NCI-H1417 treated with DMSO at 0.1 percent for 48 hours (cell line): ENCODE data around the gene BLVRA.

Experiments used
- DNase-seq: peaks from one replicate; lab custom pipeline; 2025; lab: John Stamatoyannopoulos, UW

The BLVRA gene

GRCh38 chr7:43750016-43750887, 8.2 kb upstream of the BLVRA start:
- DNase-seq = no peak

GRCh38 chr7:43752411-43752810, 6.1 kb upstream of the BLVRA start:
- DNase-seq = no peak

- DNase-seq = no peak
These were observed 5.1 kb upstream of the BLVRA start for GRCh38 chr7:43753271-43753810.

GRCh38 chr7:43753843-43754242, 4.6 kb upstream of the BLVRA start:
- no peak for DNase-seq

- DNase-seq = no peak
These were observed 3.9 kb upstream of the BLVRA start for GRCh38 chr7:43754596-43754995.

GRCh38 chr7:43756368-43757072, 2.0 kb upstream of the BLVRA start:
- DNase-seq = no peak

- no peak for DNase-seq
These were observed 1.3 kb upstream of the BLVRA start for GRCh38 chr7:43757073-43757720.

- no peak for DNase-seq
These were observed 573 bp downstream of the BLVRA start for GRCh38 chr7:43758822-43759683.

GRCh38 chr7:43760861-43761260, 2.4 kb downstream of the BLVRA start:
- no peak for DNase-seq

- DNase-seq = no peak
These were observed 2.9 kb downstream of the BLVRA start for GRCh38 chr7:43761382-43761781.

GRCh38 chr7:43761938-43762692, 3.6 kb downstream of the BLVRA start:
- DNase-seq = no peak

- DNase-seq = no peak
These were observed 4.7 kb downstream of the BLVRA start for GRCh38 chr7:43763183-43763582.

GRCh38 chr7:43764039-43764761, 5.7 kb downstream of the BLVRA start:
- DNase-seq = no peak

- DNase-seq = no peak
These were observed 6.5 kb downstream of the BLVRA start for GRCh38 chr7:43764807-43765491.

- DNase-seq = no peak
These were observed 8.1 kb downstream of the BLVRA start for GRCh38 chr7:43766564-43766963.

GRCh38 chr7:43767311-43767710, 8.8 kb downstream of the BLVRA start:
- DNase-seq = no peak

- DNase-seq = no peak
These were observed 9.9 kb downstream of the BLVRA start for GRCh38 chr7:43768201-43768886.

GRCh38 chr7:43768887-43769272, 10.4 kb downstream of the BLVRA start:
- DNase-seq = no peak

GRCh38 chr7:43769281-43769680, 10.8 kb downstream of the BLVRA start:
- no peak for DNase-seq
